Measurements from ENCODE around the gene PLXNA1.

PLXNA1 gene

GRCh38 chr3:127013758-127014535 lies 31.0 kb downstream of the PLXNA1 start:
- DNase-seq (ENCODE audit: insufficient read length, low spot score) (no peak), FAIRE-seq (no peak)
- no peak for TF ChIP-seq TAF1 (IDR thresholded peaks at IDR 0.05; ENCODE audit: low read depth, low read length)
- TF ChIP-seq POU2F2 (IDR thresholded peaks at IDR 0.05; ENCODE audit: low read depth, low read length) = no peak
- no peak for TF ChIP-seq POLR2AphosphoS5 (IDR thresholded peaks at IDR 0.05; ENCODE audit: low read depth, low read length)
- TF ChIP-seq SPI1 (IDR thresholded peaks at IDR 0.05; ENCODE audit: low read depth, low read length) = no peak
- TF ChIP-seq POLR2A (IDR thresholded peaks at IDR 0.05; ENCODE audit: low read depth, low read length) = no peak
- no peak for TF ChIP-seq PAX5 (IDR thresholded peaks at IDR 0.05; ENCODE audit: insufficient read depth, low read length, severe bottlenecking)

- no peak for TF ChIP-seq POLR2AphosphoS5 (IDR thresholded peaks at IDR 0.05; ENCODE audit: low read depth, low read length)
- no peak for TF ChIP-seq POU2F2 (IDR thresholded peaks at IDR 0.05; ENCODE audit: low read depth, low read length)
- TF ChIP-seq TAF1 (IDR thresholded peaks at IDR 0.05; ENCODE audit: low read depth, low read length) = no peak
- no peak for TF ChIP-seq SPI1 (IDR thresholded peaks at IDR 0.05; ENCODE audit: low read depth, low read length)
- TF ChIP-seq PAX5 (IDR thresholded peaks at IDR 0.05; ENCODE audit: insufficient read depth, low read length, severe bottlenecking) = no peak
- no peak for TF ChIP-seq POLR2A (IDR thresholded peaks at IDR 0.05; ENCODE audit: low read depth, low read length)
- no peak for DNase-seq (ENCODE audit: insufficient read length, low spot score)
These were observed 31.8 kb downstream of the PLXNA1 start for GRCh38 chr3:127014536-127015281.

GRCh38 chr3:127015282-127016042 lies 32.5 kb downstream of the PLXNA1 start:
- DNase-seq (ENCODE audit: insufficient read length, low spot score) (peak; percentile 64), FAIRE-seq (no peak)
- TF ChIP-seq POLR2A (IDR thresholded peaks at IDR 0.05; ENCODE audit: low read depth, low read length) = no peak
- no peak for TF ChIP-seq SPI1 (IDR thresholded peaks at IDR 0.05; ENCODE audit: low read depth, low read length)
- no peak for TF ChIP-seq PAX5 (IDR thresholded peaks at IDR 0.05; ENCODE audit: insufficient read depth, low read length, severe bottlenecking)

More at GRCh38 chr3:127014536-127015281, 31.8 kb downstream of the PLXNA1 start:
- no peak for FAIRE-seq

GRCh38 chr3:127016043-127016343 lies 33.1 kb downstream of the PLXNA1 start:
- TF ChIP-seq SPI1 (IDR thresholded peaks at IDR 0.05; ENCODE audit: low read depth, low read length) = no peak
- TF ChIP-seq POU2F2 (IDR thresholded peaks at IDR 0.05; ENCODE audit: low read depth, low read length) = no peak
- TF ChIP-seq POLR2A (IDR thresholded peaks at IDR 0.05; ENCODE audit: low read depth, low read length) = no peak
- no peak for TF ChIP-seq PAX5 (IDR thresholded peaks at IDR 0.05; ENCODE audit: insufficient read depth, low read length, severe bottlenecking)
- no peak for TF ChIP-seq TAF1 (IDR thresholded peaks at IDR 0.05; ENCODE audit: low read depth, low read length)
- no peak for TF ChIP-seq POLR2AphosphoS5 (IDR thresholded peaks at IDR 0.05; ENCODE audit: low read depth, low read length)
- FAIRE-seq (no peak), DNase-seq (ENCODE audit: insufficient read length, low spot score) (no peak)

GRCh38 chr3:127016461-127016860 lies 33.5 kb downstream of the PLXNA1 start:
- DNase-seq (ENCODE audit: insufficient read length, low spot score) = no peak
- no peak for TF ChIP-seq POLR2AphosphoS5 (IDR thresholded peaks at IDR 0.05; ENCODE audit: low read depth, low read length)
- no peak for TF ChIP-seq POU2F2 (IDR thresholded peaks at IDR 0.05; ENCODE audit: low read depth, low read length)
- no peak for TF ChIP-seq POLR2A (IDR thresholded peaks at IDR 0.05; ENCODE audit: low read depth, low read length)
- TF ChIP-seq SPI1 (IDR thresholded peaks at IDR 0.05; ENCODE audit: low read depth, low read length) = no peak
- no peak for TF ChIP-seq TAF1 (IDR thresholded peaks at IDR 0.05; ENCODE audit: low read depth, low read length)
- TF ChIP-seq PAX5 (IDR thresholded peaks at IDR 0.05; ENCODE audit: insufficient read depth, low read length, severe bottlenecking) = no peak
- no peak for FAIRE-seq

GRCh38 chr3:127017229-127017628 lies 34.3 kb downstream of the PLXNA1 start:
- TF ChIP-seq POLR2A (IDR thresholded peaks at IDR 0.05; ENCODE audit: low read depth, low read length) = no peak
- TF ChIP-seq POLR2AphosphoS5 (IDR thresholded peaks at IDR 0.05; ENCODE audit: low read depth, low read length) = no peak
- TF ChIP-seq PAX5 (IDR thresholded peaks at IDR 0.05; ENCODE audit: insufficient read depth, low read length, severe bottlenecking) = no peak
- TF ChIP-seq SPI1 (IDR thresholded peaks at IDR 0.05; ENCODE audit: low read depth, low read length) = no peak
- DNase-seq (ENCODE audit: insufficient read length, low spot score) (no peak), FAIRE-seq (no peak)

- TF ChIP-seq POLR2AphosphoS5 (IDR thresholded peaks at IDR 0.05; ENCODE audit: low read depth, low read length) = no peak
- TF ChIP-seq PAX5 (IDR thresholded peaks at IDR 0.05; ENCODE audit: insufficient read depth, low read length, severe bottlenecking) = no peak
- TF ChIP-seq POU2F2 (IDR thresholded peaks at IDR 0.05; ENCODE audit: low read depth, low read length) = no peak
- TF ChIP-seq SPI1 (IDR thresholded peaks at IDR 0.05; ENCODE audit: low read depth, low read length) = no peak
- no peak for TF ChIP-seq TAF1 (IDR thresholded peaks at IDR 0.05; ENCODE audit: low read depth, low read length)
- TF ChIP-seq POLR2A (IDR thresholded peaks at IDR 0.05; ENCODE audit: low read depth, low read length) = no peak
- DNase-seq (ENCODE audit: insufficient read length, low spot score) (no peak), FAIRE-seq (no peak)
These were observed 34.9 kb downstream of the PLXNA1 start for GRCh38 chr3:127017781-127018180.

GRCh38 chr3:127018306-127018828 lies 35.5 kb downstream of the PLXNA1 start:
- FAIRE-seq (no peak), DNase-seq (ENCODE audit: insufficient read length, low spot score) (no peak)
- TF ChIP-seq POU2F2 (IDR thresholded peaks at IDR 0.05; ENCODE audit: low read depth, low read length) = no peak
- no peak for TF ChIP-seq POLR2A (IDR thresholded peaks at IDR 0.05; ENCODE audit: low read depth, low read length)
- TF ChIP-seq TAF1 (IDR thresholded peaks at IDR 0.05; ENCODE audit: low read depth, low read length) = no peak
- TF ChIP-seq PAX5 (IDR thresholded peaks at IDR 0.05; ENCODE audit: insufficient read depth, low read length, severe bottlenecking) = no peak
- TF ChIP-seq POLR2AphosphoS5 (IDR thresholded peaks at IDR 0.05; ENCODE audit: low read depth, low read length) = no peak

GRCh38 chr3:127019449-127019848 lies 36.5 kb downstream of the PLXNA1 start:
- FAIRE-seq (no peak), DNase-seq (ENCODE audit: insufficient read length, low spot score) (no peak)
- no peak for TF ChIP-seq POLR2A (IDR thresholded peaks at IDR 0.05; ENCODE audit: low read depth, low read length)
- TF ChIP-seq PAX5 (IDR thresholded peaks at IDR 0.05; ENCODE audit: insufficient read depth, low read length, severe bottlenecking) = no peak
- no peak for TF ChIP-seq POLR2AphosphoS5 (IDR thresholded peaks at IDR 0.05; ENCODE audit: low read depth, low read length)
- no peak for TF ChIP-seq POU2F2 (IDR thresholded peaks at IDR 0.05; ENCODE audit: low read depth, low read length)
- no peak for TF ChIP-seq SPI1 (IDR thresholded peaks at IDR 0.05; ENCODE audit: low read depth, low read length)
- no peak for TF ChIP-seq TAF1 (IDR thresholded peaks at IDR 0.05; ENCODE audit: low read depth, low read length)

All from GM12891 (cell line).